ENCODE measurements around the gene UHRF2.
"Not testable (repeated sequence)": the region's sequence is repeated elsewhere in the genome, so short reads cannot be mapped to it uniquely, and the experiment has no call there.

Gene UHRF2

GRCh38 chr9:6412487-6413364 lies at the start of gene UHRF2:
Gene UHRF2 (plus strand): TSS chr9:6413199. CDS start chr9:6413491, 292 bp downstream.
- DNase-seq (ENCODE audit: low read depth, low spot score): peak; percentile 99

- no peak for DNase-seq (ENCODE audit: low read depth, low spot score)
Observed at GRCh38 chr9:6367128-6367890, 45.7 kb upstream of the UHRF2 start.

GRCh38 chr9:6368831-6369230 lies 44.2 kb upstream of the UHRF2 start:
- DNase-seq (ENCODE audit: low read depth, low spot score): no peak

- not testable (repeated sequence) for DNase-seq (ENCODE audit: low read depth, low spot score)
Observed at GRCh38 chr9:6381477-6382012, 31.5 kb upstream of the UHRF2 start.

GRCh38 chr9:6382681-6383080 lies 30.3 kb upstream of the UHRF2 start:
- no peak for DNase-seq (ENCODE audit: low read depth, low spot score)

- peak; percentile 20 for DNase-seq (ENCODE audit: low read depth, low spot score)
Observed at GRCh38 chr9:6383551-6384225, 29.3 kb upstream of the UHRF2 start.

- DNase-seq (ENCODE audit: low read depth, low spot score): no peak
Observed at GRCh38 chr9:6384732-6385131, 28.3 kb upstream of the UHRF2 start.

- no peak for DNase-seq (ENCODE audit: low read depth, low spot score)
Observed at GRCh38 chr9:6399071-6399470, 13.9 kb upstream of the UHRF2 start.

GRCh38 chr9:6405371-6405770 lies 7.6 kb upstream of the UHRF2 start:
- no peak for DNase-seq (ENCODE audit: low read depth, low spot score)

GRCh38 chr9:6407778-6408177 lies 5.2 kb upstream of the UHRF2 start:
- no peak for DNase-seq (ENCODE audit: low read depth, low spot score)

- no peak for DNase-seq (ENCODE audit: low read depth, low spot score)
Observed at GRCh38 chr9:6408320-6408719, 4.7 kb upstream of the UHRF2 start.

GRCh38 chr9:6409811-6410210 lies 3.2 kb upstream of the UHRF2 start:
- DNase-seq (ENCODE audit: low read depth, low spot score): no peak

- no peak for DNase-seq (ENCODE audit: low read depth, low spot score)
Observed at GRCh38 chr9:6410633-6411032, 2.4 kb upstream of the UHRF2 start.

- DNase-seq (ENCODE audit: low read depth, low spot score): no peak
Observed at GRCh38 chr9:6413365-6414246, 607 bp downstream of the UHRF2 start.

- DNase-seq (ENCODE audit: low read depth, low spot score): peak; percentile 83
Observed at GRCh38 chr9:6414247-6414641, 1.2 kb downstream of the UHRF2 start.

GRCh38 chr9:6415266-6415665 lies 2.3 kb downstream of the UHRF2 start:
- no peak for DNase-seq (ENCODE audit: low read depth, low spot score)

- peak; percentile 15 for DNase-seq (ENCODE audit: low read depth, low spot score)
Observed at GRCh38 chr9:6417186-6417585, 4.2 kb downstream of the UHRF2 start.

GRCh38 chr9:6418764-6419163 lies 5.8 kb downstream of the UHRF2 start:
- DNase-seq (ENCODE audit: low read depth, low spot score): no peak

GRCh38 chr9:6424940-6425339 lies 11.9 kb downstream of the UHRF2 start:
- no peak for DNase-seq (ENCODE audit: low read depth, low spot score)

GRCh38 chr9:6426117-6426516 lies 13.1 kb downstream of the UHRF2 start:
- peak; percentile 25 for DNase-seq (ENCODE audit: low read depth, low spot score)

Measured in astrocyte of the hippocampus (primary cell).